OCI-LY3 (cell line): ENCODE results near the gene MEX3A.

ENCODE experiments used
- CTCF ChIP-seq: fragments of 200-600, 300-600 bp; sonication (generic); IDR thresholded peaks from 2 replicates; pipeline ENCODE4 v1.5.1; 2014; ENCODE audit warnings: antibody characterized with exemption, low read length, low read depth
- EZH2phosphoT487 ChIP-seq: fragments of 200-600 bp; shearing (Covaris generic); IDR thresholded peaks from 2 replicates; pipeline ENCODE4 v1.6.1; 2018; ENCODE audit warnings: antibody characterized with exemption, mixed run types, low read depth

- TF ChIP-seq CTCF = no peak
- TF ChIP-seq EZH2phosphoT487 = no peak
These were observed 26.8 kb downstream of the MEX3A start for GRCh38 chr1:156055281-156056048.
